ENCODE measurements around the gene ITGA2. TPM values are rescaled to one million over a fixed set of nuclear protein-coding genes. Genes with fewer than 3 reads are reported as not detected.

ITGA2 gene
- total and polyA plus RNA-seq, 5 donors from 2014 or later = 0.03 to 0.42 (median 0.06) TPM

GRCh38 chr5:53116597-53116996, 127.4 kb downstream of the ITGA2 start:
- no peak overlapping the region for H3K4me3 ChIP-seq (ENCODE audit: low read depth, low read length)
- no peaks in the 10 kb centered on the region for H3K9me3 ChIP-seq (ENCODE audit: control insufficient read depth in 2 of 2, low read length in 2 of 2)
- no peaks in the 10 kb centered on the region for H3K27me3 ChIP-seq (ENCODE audit: control insufficient read depth, insufficient read depth, low read length)
- H3K36me3 Mint-ChIP-seq = no peaks in the 10 kb centered on the region
- peaks cover 8% of the 10 kb centered on the region for H3K27me3 Mint-ChIP-seq
- H3K27ac Mint-ChIP-seq = no peak overlapping the region
- no peak overlapping the region for H3K27ac ChIP-seq (ENCODE audit: insufficient read depth, low read length, poor library complexity, severe bottlenecking)
- H3K36me3 ChIP-seq (ENCODE audit: control insufficient read depth, insufficient read depth, low read length) = no peaks in the 10 kb centered on the region
- H3K4me3 Mint-ChIP-seq = no peak overlapping the region
- ATAC-seq (ENCODE audit: low read depth in 2 of 2) (no peak), DNase-seq (no peak)
- no peaks in the 10 kb centered on the region for H3K4me1 ChIP-seq (ENCODE audit: control insufficient read depth, insufficient read depth, low read length, poor library complexity, severe bottlenecking)
- no peaks in the 10 kb centered on the region for H3K4me1 Mint-ChIP-seq
- no peaks in the 10 kb centered on the region for H3K9me3 Mint-ChIP-seq

- Mint-ChIP-seq H3K27ac (no peak overlapping the region), H3K4me3 (no peak overlapping the region), H3K36me3 (no peaks in the 10 kb centered on the region), H3K4me1 (no peaks in the 10 kb centered on the region), H3K9me3 (no peaks in the 10 kb centered on the region), H3K27me3 (peaks cover 8% of the 10 kb centered on the region)
- H3K27ac ChIP-seq (ENCODE audit: insufficient read depth, low read length, poor library complexity, severe bottlenecking) = no peak overlapping the region
- no peak for ATAC-seq (ENCODE audit: low read depth in 2 of 2)
- no peaks in the 10 kb centered on the region for H3K27me3 ChIP-seq (ENCODE audit: control insufficient read depth, insufficient read depth, low read length)
- H3K36me3 ChIP-seq (ENCODE audit: control insufficient read depth, insufficient read depth, low read length) = no peaks in the 10 kb centered on the region
- no peak for DNase-seq
- H3K9me3 ChIP-seq (ENCODE audit: control insufficient read depth in 2 of 2, low read length in 2 of 2) = no peaks in the 10 kb centered on the region
- H3K4me3 ChIP-seq (ENCODE audit: low read depth, low read length) = no peak overlapping the region
- no peaks in the 10 kb centered on the region for H3K4me1 ChIP-seq (ENCODE audit: control insufficient read depth, insufficient read depth, low read length, poor library complexity, severe bottlenecking)
Measured at GRCh38 chr5:53118879-53119278, 129.7 kb downstream of the ITGA2 start.

GRCh38 chr5:53120165-53120564, 131.0 kb downstream of the ITGA2 start:
- Mint-ChIP-seq H3K4me3 (no peak overlapping the region), H3K27ac (no peak overlapping the region), H3K9me3 (no peaks in the 10 kb centered on the region), H3K36me3 (no peaks in the 10 kb centered on the region), H3K27me3 (peaks cover 8% of the 10 kb centered on the region), H3K4me1 (no peaks in the 10 kb centered on the region)
- no peaks in the 10 kb centered on the region for H3K4me1 ChIP-seq (ENCODE audit: control insufficient read depth, insufficient read depth, low read length, poor library complexity, severe bottlenecking)
- no peaks in the 10 kb centered on the region for H3K36me3 ChIP-seq (ENCODE audit: control insufficient read depth, insufficient read depth, low read length)
- H3K27me3 ChIP-seq (ENCODE audit: control insufficient read depth, insufficient read depth, low read length) = no peaks in the 10 kb centered on the region
- no peak overlapping the region for H3K4me3 ChIP-seq (ENCODE audit: low read depth, low read length)
- DNase-seq (no peak), ATAC-seq (ENCODE audit: low read depth in 2 of 2) (no peak)
- H3K27ac ChIP-seq (ENCODE audit: insufficient read depth, low read length, poor library complexity, severe bottlenecking) = no peak overlapping the region
- H3K9me3 ChIP-seq (ENCODE audit: control insufficient read depth in 2 of 2, low read length in 2 of 2) = no peaks in the 10 kb centered on the region

GRCh38 chr5:53123702-53124101, 134.6 kb downstream of the ITGA2 start:
- Mint-ChIP-seq H3K4me1 (no peaks in the 10 kb centered on the region), H3K4me3 (no peak overlapping the region), H3K36me3 (no peaks in the 10 kb centered on the region), H3K27ac (no peak overlapping the region), H3K27me3 (peaks cover 13% of the 10 kb centered on the region), H3K9me3 (peaks cover 0 to 1% (median 0%) of the 10 kb centered on the region in 7 donors)
- Histone ChIP-seq H3K27me3 (ENCODE audit: control insufficient read depth, insufficient read depth, low read length) (no peaks in the 10 kb centered on the region), H3K4me1 (ENCODE audit: control insufficient read depth, insufficient read depth, low read length, poor library complexity, severe bottlenecking) (no peaks in the 10 kb centered on the region), H3K36me3 (ENCODE audit: control insufficient read depth, insufficient read depth, low read length) (no peaks in the 10 kb centered on the region), H3K27ac (ENCODE audit: insufficient read depth, low read length, poor library complexity, severe bottlenecking) (no peak overlapping the region), H3K9me3 (ENCODE audit: control insufficient read depth in 2 of 2, low read length in 2 of 2) (no peaks in the 10 kb centered on the region), H3K4me3 (ENCODE audit: low read depth, low read length) (no peak overlapping the region)
- ATAC-seq (ENCODE audit: low read depth in 2 of 2) (no peak), DNase-seq (peak in 1 of 3 donors; percentile 9)

- Histone ChIP-seq H3K36me3 (ENCODE audit: control insufficient read depth, insufficient read depth, low read length) (no peaks in the 10 kb centered on the region), H3K9me3 (ENCODE audit: control insufficient read depth in 2 of 2, low read length in 2 of 2) (no peaks in the 10 kb centered on the region), H3K4me1 (ENCODE audit: control insufficient read depth, insufficient read depth, low read length, poor library complexity, severe bottlenecking) (no peaks in the 10 kb centered on the region), H3K27me3 (ENCODE audit: control insufficient read depth, insufficient read depth, low read length) (no peaks in the 10 kb centered on the region), H3K4me3 (ENCODE audit: low read depth, low read length) (no peak overlapping the region), H3K27ac (ENCODE audit: insufficient read depth, low read length, poor library complexity, severe bottlenecking) (no peak overlapping the region)
- Mint-ChIP-seq H3K4me3 (no peak overlapping the region), H3K4me1 (no peaks in the 10 kb centered on the region), H3K9me3 (peaks cover 0 to 1% (median 0%) of the 10 kb centered on the region in 7 donors), H3K36me3 (no peaks in the 10 kb centered on the region), H3K27me3 (peaks cover 9% of the 10 kb centered on the region), H3K27ac (no peak overlapping the region)
- ATAC-seq (ENCODE audit: low read depth in 2 of 2) (no peak), DNase-seq (no peak)
Measured at GRCh38 chr5:53126521-53126920, 137.4 kb downstream of the ITGA2 start.

GRCh38 chr5:53127107-53127506, 138.0 kb downstream of the ITGA2 start:
- Mint-ChIP-seq H3K27me3 (peaks cover 9% of the 10 kb centered on the region), H3K4me3 (no peak overlapping the region), H3K9me3 (peaks cover 0 to 4% (median 0%) of the 10 kb centered on the region in 7 donors), H3K36me3 (no peaks in the 10 kb centered on the region), H3K4me1 (no peaks in the 10 kb centered on the region), H3K27ac (no peak overlapping the region)
- Histone ChIP-seq H3K4me1 (ENCODE audit: control insufficient read depth, insufficient read depth, low read length, poor library complexity, severe bottlenecking) (no peaks in the 10 kb centered on the region), H3K9me3 (ENCODE audit: control insufficient read depth in 2 of 2, low read length in 2 of 2) (no peaks in the 10 kb centered on the region), H3K27ac (ENCODE audit: insufficient read depth, low read length, poor library complexity, severe bottlenecking) (no peak overlapping the region), H3K4me3 (ENCODE audit: low read depth, low read length) (no peak overlapping the region), H3K36me3 (ENCODE audit: control insufficient read depth, insufficient read depth, low read length) (no peaks in the 10 kb centered on the region), H3K27me3 (ENCODE audit: control insufficient read depth, insufficient read depth, low read length) (no peaks in the 10 kb centered on the region)
- no peak for ATAC-seq (ENCODE audit: low read depth in 2 of 2)
- no peak for DNase-seq

GRCh38 chr5:53128481-53128880, 139.3 kb downstream of the ITGA2 start:
- no peak for ATAC-seq (ENCODE audit: low read depth in 2 of 2)
- H3K36me3 Mint-ChIP-seq = no peaks in the 10 kb centered on the region

GRCh38 chr5:53130266-53130665, 141.1 kb downstream of the ITGA2 start:
- Mint-ChIP-seq H3K9me3 (peaks cover 0 to 5% (median 0%) of the 10 kb centered on the region in 7 donors), H3K27ac (no peak overlapping the region), H3K4me3 (no peak overlapping the region), H3K36me3 (no peaks in the 10 kb centered on the region), H3K4me1 (no peaks in the 10 kb centered on the region), H3K27me3 (peaks cover 9% of the 10 kb centered on the region)
- no peak for DNase-seq
- Histone ChIP-seq H3K27me3 (ENCODE audit: control insufficient read depth, insufficient read depth, low read length) (no peaks in the 10 kb centered on the region), H3K27ac (ENCODE audit: insufficient read depth, low read length, poor library complexity, severe bottlenecking) (no peak overlapping the region), H3K4me1 (ENCODE audit: control insufficient read depth, insufficient read depth, low read length, poor library complexity, severe bottlenecking) (no peaks in the 10 kb centered on the region), H3K36me3 (ENCODE audit: control insufficient read depth, insufficient read depth, low read length) (no peaks in the 10 kb centered on the region), H3K9me3 (ENCODE audit: control insufficient read depth in 2 of 2, low read length in 2 of 2) (no peaks in the 10 kb centered on the region), H3K4me3 (ENCODE audit: low read depth, low read length) (no peak overlapping the region)
- ATAC-seq (ENCODE audit: low read depth in 2 of 2) = no peak

More at GRCh38 chr5:53128481-53128880, 139.3 kb downstream of the ITGA2 start:
- Mint-ChIP-seq H3K4me3 (no peak overlapping the region), H3K27me3 (peaks cover 9% of the 10 kb centered on the region), H3K9me3 (peaks cover 0 to 5% (median 0%) of the 10 kb centered on the region in 7 donors), H3K27ac (no peak overlapping the region), H3K4me1 (no peaks in the 10 kb centered on the region)
- Histone ChIP-seq H3K36me3 (ENCODE audit: control insufficient read depth, insufficient read depth, low read length) (no peaks in the 10 kb centered on the region), H3K27me3 (ENCODE audit: control insufficient read depth, insufficient read depth, low read length) (no peaks in the 10 kb centered on the region), H3K4me3 (ENCODE audit: low read depth, low read length) (no peak overlapping the region), H3K9me3 (ENCODE audit: control insufficient read depth in 2 of 2, low read length in 2 of 2) (no peaks in the 10 kb centered on the region), H3K4me1 (ENCODE audit: control insufficient read depth, insufficient read depth, low read length, poor library complexity, severe bottlenecking) (no peaks in the 10 kb centered on the region), H3K27ac (ENCODE audit: insufficient read depth, low read length, poor library complexity, severe bottlenecking) (no peak overlapping the region)
- DNase-seq = no peak

Measured in CD4-positive, CD25-positive, alpha-beta regulatory T cell (primary cell).